ENCODE measurements around the gene ARG1. TPM values are rescaled to one million over a fixed set of nuclear protein-coding genes. Genes with fewer than 3 reads are reported as not detected.

ARG1 gene
- total RNA-seq, 2 donors from 2014 or later, result not detected

- H3K27ac ChIP-seq, result no peak overlapping the region
- ATAC-seq (no peak), DNase-seq (no peak)
- H3K36me3 ChIP-seq (replicated peaks in 1 of 2; ENCODE audit: insufficient read depth in 1 of 2, low read depth in 2 of 2), result peaks cover 8 to 32% of the 10 kb centered on the region in 2 donors
- H3K27me3 ChIP-seq, result no peaks in the 10 kb centered on the region
- H3K9me3 ChIP-seq, result no peaks in the 10 kb centered on the region
- TF ChIP-seq POLR2A (IDR thresholded peaks at IDR 0.05), result no peak
- TF ChIP-seq, protein P1, sequence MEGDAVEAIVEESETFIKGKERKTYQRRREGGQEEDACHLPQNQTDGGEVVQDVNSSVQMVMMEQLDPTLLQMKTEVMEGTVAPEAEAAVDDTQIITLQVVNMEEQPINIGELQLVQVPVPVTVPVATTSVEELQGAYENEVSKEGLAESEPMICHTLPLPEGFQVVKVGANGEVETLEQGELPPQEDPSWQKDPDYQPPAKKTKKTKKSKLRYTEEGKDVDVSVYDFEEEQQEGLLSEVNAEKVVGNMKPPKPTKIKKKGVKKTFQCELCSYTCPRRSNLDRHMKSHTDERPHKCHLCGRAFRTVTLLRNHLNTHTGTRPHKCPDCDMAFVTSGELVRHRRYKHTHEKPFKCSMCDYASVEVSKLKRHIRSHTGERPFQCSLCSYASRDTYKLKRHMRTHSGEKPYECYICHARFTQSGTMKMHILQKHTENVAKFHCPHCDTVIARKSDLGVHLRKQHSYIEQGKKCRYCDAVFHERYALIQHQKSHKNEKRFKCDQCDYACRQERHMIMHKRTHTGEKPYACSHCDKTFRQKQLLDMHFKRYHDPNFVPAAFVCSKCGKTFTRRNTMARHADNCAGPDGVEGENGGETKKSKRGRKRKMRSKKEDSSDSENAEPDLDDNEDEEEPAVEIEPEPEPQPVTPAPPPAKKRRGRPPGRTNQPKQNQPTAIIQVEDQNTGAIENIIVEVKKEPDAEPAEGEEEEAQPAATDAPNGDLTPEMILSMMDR (IDR thresholded peaks at IDR 0.05), result no peak
- 77 to 78% methylated on average over 5 of the region's 5 CpGs for WGBS, 2 donors
- intact Hi-C loops (cut with DNase I), result no loop called here
- no peak overlapping the region for H3K4me3 ChIP-seq
- H3K4me1 ChIP-seq, result no peaks in the 10 kb centered on the region
These were observed 40.4 kb downstream of the ARG1 start for GRCh38 chr6:131613296-131613925.

DNA sequence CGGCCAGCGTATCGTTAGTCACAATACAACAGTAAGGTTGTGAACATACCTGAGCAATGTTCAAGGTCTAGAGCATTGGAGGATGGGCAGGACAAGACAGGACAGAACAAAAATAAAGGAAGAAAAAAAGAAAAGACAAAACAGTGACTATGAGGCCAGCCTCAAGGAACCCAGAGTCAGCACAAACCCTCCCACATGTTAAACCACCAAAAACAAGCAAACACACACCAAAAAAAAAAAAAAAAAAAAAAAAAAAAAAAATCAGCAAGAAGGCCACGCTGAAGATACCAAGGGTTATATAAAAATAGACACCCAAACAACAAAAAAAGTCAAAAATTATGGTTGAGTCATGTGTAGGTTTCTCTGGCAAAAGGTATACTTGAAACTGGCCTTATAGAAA, 42.2 kb downstream of the ARG1 start:
- Histone ChIP-seq H3K27me3 (no peaks in the 10 kb centered on the region), H3K36me3 (replicated peaks in 1 of 2; ENCODE audit: insufficient read depth in 1 of 2, low read depth in 2 of 2) (peaks cover 8 to 33% of the 10 kb centered on the region in 2 donors), H3K27ac (no peak overlapping the region), H3K9me3 (no peaks in the 10 kb centered on the region), H3K4me1 (no peaks in the 10 kb centered on the region), H3K4me3 (no peak overlapping the region)
- ATAC-seq, result no peak
- intact Hi-C loops (cut with DNase I), result no loop called here
- TF ChIP-seq, protein P1 (IDR thresholded peaks at IDR 0.05), result no peak
- TF ChIP-seq POLR2A (IDR thresholded peaks at IDR 0.05), result no peak
- 92 to 96% methylated on average over 4 of the region's 4 CpGs for WGBS, 2 donors
- DNase-seq, result no peak

DNA sequence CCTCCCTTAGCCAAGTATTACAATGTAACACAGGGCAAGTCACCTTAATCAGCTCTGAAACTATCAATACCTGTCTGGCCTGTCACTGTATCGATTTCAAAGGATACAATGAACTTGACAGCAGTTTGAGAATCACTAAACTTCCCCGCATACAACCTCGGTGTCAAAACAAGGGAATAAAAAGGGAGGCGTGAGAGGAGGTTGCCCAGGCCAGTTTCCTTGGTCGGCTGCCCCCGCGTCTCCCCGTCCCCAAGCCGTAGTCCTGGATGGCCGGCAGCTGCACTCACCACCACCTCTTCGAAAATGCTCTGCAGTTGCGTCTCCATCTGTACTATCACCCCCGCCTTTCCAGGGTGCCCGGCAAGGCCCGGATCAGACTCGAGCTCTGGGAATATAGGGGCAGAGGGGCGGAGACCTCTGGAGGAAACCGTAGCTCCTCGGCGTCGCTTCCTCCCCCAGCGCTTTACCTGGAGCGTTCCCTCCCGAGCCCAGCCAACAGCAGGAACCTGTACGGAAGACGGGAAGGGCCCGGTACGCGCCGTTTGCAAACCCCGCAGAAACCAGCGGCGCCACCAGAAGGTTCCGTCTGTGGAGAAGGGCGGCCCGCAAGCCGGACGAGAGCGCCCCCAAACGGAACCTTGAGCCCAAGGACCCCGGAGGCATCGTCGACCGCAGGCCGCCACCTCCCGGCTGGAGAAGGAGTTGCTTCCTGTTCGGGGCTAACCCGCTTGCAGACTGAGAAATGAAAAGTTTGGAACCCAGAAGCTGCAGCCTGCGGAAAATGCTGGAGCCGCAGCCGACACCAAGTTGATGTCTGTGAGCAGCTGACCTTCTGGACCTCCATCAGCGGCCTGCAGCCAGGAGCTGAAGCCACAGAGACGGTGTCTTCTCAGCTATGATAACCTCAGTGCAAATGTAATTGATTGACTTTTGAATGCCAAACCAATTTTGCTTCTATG, 55.0 kb downstream of the ARG1 start, which contains the start of gene MED23:
MED23 (minus strand) TSS at position 519 of the 959 bp plus-strand sequence; CDS start at position 326, 193 bp downstream.
- H3K27me3 ChIP-seq, result no peaks in the 10 kb centered on the region
- H3K27ac ChIP-seq, result peak within 1 kb of the TSS; percentile 25 to 87 (median 76)
- WGBS, 2 donors, result 0 to 1% methylated on average over 17 to 52 of the region's 53 CpGs
- DNase-seq (peak; percentile 97 to 98 (median 97)), ATAC-seq (peak; percentile 99)
- peak within 1 kb of the TSS; percentile 83 to 93 for H3K4me3 ChIP-seq
- H3K9me3 ChIP-seq, result no peaks in the 10 kb centered on the region
- intact Hi-C loops (cut with DNase I), result no loop called here
- peaks cover 0 to 13% of the 10 kb centered on the region in 2 donors for H3K36me3 ChIP-seq (replicated peaks in 1 of 2; ENCODE audit: insufficient read depth in 1 of 2, low read depth in 2 of 2)
- peaks cover 14% of the 10 kb centered on the region for H3K4me1 ChIP-seq
- peak; percentile 32 to 85 (median 81) for TF ChIP-seq POLR2A (IDR thresholded peaks at IDR 0.05)
- TF ChIP-seq, protein P1 (IDR thresholded peaks at IDR 0.05), result peak; percentile 85 to 99 (median 98)

- ATAC-seq (no peak), DNase-seq (no peak)
- H3K4me3 ChIP-seq, result no peak overlapping the region
- H3K36me3 ChIP-seq (replicated peaks in 1 of 2; ENCODE audit: insufficient read depth in 1 of 2, low read depth in 2 of 2), result peaks cover 0 to 8% of the 10 kb centered on the region in 2 donors
- intact Hi-C loops (cut with DNase I), result no loop called here
- TF ChIP-seq, protein P1 (IDR thresholded peaks at IDR 0.05), result no peak
- no peak for TF ChIP-seq POLR2A (IDR thresholded peaks at IDR 0.05)
- H3K27me3 ChIP-seq, result no peaks in the 10 kb centered on the region
- 24 to 34% methylated on average over 1 of the region's 1 CpG for WGBS, 2 donors
- peaks cover 14% of the 10 kb centered on the region for H3K4me1 ChIP-seq
- H3K9me3 ChIP-seq, result no peaks in the 10 kb centered on the region
- H3K27ac ChIP-seq, result peak overlapping the region in 1 of 4 donors; percentile 87
These were observed 55.7 kb downstream of the ARG1 start for GRCh38 chr6:131628726-131629125.

All from body of pancreas (tissue), 4 donors.